GM12873 (cell line): ENCODE data around the gene DOK4.
A peak's percentile ranks its signal among the peaks of the same experiment; 100 is the strongest.

Source experiments
- TF ChIP-seq, protein P1 (sequence below): IDR thresholded peaks from 2 replicates; pipeline ENCODE4 v1.5.1; 2012; ENCODE audit warnings: low read depth, mild to moderate bottlenecking, moderate library complexity, low read length, control low read depth; ENCODE audit not compliant: insufficient read depth; ENCODE audit errors: missing control alignments

DOK4 gene

DNA sequence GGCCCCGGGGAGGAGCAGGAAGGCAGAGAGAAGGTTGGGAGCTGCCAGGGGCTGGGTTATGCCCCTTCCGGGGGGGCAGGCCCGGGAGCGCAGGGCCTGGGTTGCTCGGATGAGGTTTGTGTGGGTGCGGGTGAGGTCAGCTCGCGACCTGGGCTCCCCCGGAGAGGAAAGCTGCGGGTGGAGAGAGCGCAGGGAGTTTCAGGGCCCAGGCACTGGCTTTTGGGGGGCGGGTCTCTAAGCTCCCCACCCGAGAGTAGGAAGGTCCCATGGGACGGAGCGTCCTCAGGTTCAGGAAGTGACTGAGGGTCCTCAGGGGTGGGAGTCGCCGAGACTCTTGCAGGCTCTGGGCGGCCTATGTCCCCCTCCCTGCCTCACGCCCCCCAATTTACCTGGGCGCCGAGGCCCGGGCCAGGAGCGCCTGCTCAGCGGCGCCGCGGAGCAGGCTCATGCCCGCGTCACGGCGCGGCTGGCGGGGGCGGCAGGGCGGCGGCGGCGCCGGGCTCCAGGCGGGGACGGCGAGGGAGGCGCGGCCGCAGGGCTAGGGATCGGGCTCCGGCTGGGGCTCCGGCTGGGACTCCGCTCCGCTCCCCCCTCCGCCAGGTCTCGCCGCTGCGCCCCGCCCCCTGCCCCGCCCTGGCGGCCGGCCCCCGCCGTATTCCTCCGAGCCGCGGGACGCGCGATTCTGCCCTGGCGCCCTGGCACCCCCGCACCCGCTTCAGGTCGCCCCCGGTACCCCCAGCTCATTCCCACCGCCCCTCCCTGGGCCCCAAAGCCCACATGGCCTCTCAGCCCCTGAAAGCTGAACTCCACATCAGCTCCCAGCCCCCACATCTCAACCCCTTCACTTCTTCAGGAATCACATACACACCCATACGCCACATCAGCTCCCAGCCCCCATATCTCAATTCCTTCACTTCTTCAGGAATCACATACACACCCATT, at the start of gene DOK4:
Gene DOK4 (minus strand): TSS at position 578 of the 942 bp plus-strand sequence. CDS start 6,986 bp downstream, outside the sequence.
- TF ChIP-seq, protein P1, sequence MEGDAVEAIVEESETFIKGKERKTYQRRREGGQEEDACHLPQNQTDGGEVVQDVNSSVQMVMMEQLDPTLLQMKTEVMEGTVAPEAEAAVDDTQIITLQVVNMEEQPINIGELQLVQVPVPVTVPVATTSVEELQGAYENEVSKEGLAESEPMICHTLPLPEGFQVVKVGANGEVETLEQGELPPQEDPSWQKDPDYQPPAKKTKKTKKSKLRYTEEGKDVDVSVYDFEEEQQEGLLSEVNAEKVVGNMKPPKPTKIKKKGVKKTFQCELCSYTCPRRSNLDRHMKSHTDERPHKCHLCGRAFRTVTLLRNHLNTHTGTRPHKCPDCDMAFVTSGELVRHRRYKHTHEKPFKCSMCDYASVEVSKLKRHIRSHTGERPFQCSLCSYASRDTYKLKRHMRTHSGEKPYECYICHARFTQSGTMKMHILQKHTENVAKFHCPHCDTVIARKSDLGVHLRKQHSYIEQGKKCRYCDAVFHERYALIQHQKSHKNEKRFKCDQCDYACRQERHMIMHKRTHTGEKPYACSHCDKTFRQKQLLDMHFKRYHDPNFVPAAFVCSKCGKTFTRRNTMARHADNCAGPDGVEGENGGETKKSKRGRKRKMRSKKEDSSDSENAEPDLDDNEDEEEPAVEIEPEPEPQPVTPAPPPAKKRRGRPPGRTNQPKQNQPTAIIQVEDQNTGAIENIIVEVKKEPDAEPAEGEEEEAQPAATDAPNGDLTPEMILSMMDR = no peak

DNA sequence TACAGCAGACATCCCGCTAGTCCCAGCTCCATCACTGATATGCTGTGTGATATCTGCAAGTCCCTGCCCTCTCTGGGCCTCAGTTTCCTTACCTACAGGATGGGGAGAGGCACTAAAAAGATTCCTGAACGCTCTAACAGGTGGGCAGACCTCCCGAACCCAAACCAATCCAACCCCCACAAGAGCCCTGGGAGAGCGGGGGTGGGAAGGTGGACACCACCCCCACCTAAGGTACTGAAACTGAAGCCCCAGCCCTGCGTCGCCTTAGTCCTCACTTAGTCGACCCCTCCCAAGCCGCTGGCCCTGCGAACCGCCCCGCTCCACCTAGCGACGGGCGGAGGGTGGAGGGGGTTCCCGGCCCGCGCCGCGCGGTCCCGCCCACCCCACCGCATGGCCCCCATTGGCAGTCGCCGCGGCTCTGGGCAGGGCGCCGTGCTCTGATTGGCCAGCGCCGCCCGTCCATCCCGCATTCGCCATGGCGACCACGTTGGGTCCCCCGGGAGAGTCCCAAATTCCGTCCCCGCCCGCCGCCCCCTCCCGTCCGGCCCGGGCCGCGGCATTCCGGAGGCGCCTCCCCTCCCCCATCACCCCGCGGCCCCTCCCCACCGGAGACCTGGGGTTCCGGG, 49.5 kb upstream of the DOK4 start:
- TF ChIP-seq, protein P1 = peak; percentile 38

DNA sequence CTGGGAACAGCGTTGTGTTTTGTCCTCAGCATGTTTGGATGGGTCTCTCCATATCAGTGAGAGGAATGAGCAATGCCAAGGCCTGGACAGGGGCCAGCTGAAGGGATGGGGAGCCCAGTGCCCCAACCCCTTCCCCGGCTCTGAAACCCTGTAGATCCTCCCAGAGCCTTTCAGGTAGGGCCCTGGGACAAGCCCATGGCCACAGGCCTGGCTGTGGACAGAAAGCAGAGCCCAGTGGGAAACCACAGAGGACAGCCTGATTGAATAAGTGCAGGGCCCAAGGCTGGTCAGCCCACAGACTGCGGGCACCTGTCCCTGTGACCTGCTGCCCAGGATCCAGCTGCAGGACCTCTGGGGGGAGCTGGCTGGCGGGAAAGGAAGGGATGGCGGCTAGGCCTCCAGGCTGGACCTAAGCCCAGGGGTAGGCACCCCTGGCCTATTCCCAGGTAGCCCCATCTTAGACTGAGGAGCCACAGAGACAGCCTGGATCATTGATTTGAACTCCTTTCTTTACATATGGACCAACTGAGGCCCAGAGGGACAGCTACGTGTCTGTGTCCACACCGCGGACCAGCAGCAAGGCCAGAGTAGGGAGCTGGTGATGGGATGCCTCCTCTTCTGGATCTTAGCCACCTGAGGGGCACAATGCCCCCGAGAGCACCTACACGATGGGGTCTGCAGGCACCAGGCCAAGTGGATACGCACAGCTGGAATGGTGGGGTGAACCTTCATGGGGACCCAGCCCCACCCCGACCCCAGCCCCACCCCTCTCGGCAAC, 48.8 kb upstream of the DOK4 start:
- TF ChIP-seq, protein P1 = no peak

DNA sequence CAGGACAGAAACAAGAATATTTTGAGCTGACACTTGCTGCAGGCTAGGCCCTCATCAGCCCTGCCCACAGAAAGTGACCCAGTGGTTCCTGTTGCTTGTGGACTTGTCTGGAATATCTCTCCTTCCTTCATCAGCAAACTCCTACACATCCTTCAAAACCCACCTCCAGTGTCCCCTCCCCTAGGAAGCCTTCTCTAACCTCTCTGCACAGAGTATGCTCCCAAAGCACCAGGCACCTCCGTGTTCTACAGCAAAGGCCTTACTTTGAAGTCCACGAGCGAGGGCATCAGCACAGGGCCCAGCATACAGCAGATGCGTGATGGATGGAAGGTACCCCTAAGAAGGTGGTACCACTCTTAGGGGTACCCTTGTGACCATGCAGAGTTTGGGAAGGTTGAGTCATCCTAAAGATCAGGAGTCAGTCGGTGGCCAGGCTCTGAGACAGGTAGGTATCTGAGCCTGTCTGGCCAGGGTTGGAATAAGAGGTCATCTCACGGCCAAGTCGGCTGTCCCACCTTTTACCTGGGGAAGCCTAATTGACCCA, 48.1 kb upstream of the DOK4 start:
- TF ChIP-seq, protein P1 = no peak

DNA sequence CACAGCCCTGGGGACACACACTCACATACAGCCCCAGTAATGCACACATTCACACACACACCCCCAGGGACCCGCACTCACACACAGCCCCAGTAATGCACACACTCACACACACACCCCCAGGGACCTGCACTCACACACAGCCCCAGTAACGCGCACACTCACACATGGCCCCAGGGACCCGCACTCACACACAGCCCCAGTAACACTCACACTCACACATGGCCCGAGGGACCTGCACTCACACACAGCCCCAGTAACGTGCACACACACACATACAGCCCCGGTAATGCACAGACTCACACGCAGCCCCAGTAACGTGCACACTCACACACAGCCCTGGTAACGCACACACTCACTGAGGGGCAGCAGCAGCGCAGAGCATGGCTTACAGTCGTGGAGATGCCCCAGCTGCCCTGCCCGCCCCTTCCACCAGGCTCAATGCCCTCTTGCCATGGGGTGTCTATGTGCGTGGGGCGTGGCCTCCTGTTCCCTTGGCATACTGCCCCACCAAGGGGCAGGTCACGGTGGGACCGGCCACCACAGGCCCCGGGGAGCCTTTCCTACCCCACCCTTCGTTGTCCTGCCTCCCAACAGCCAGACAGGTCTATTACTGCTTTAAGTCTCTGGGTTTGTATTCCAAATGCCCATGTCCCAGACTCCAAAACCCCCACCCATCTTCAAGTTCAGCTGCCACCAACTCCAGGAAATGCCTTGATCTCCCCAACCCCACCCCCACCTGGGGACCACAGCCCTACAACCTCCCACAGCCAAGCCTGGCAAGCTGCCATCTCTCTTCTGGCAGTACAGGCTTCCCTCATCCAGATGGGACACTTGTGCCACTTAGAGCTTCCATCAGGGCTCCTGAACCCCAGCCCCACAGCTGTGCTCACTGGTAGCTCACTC, 47.4 kb upstream of the DOK4 start:
- TF ChIP-seq, protein P1 = no peak

DNA sequence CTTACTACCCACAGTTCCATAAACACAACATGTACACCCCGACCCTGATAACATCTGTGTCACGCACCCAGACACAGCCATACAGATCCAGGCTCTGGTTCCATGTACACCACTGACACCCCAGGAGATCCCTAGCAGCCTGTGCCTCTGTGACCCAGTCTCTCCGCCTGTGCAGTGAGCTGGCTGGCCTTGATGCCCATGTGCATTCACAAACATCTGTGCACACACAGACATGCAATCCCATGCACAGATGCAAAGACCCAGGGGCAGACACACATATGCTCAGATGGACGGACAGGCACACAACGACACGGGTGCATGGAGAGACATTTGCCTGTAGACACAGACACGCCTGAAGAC, 46.0 kb upstream of the DOK4 start:
- TF ChIP-seq, protein P1 = no peak
